ENCODE data around the gene KLHL25. TPM values are rescaled to one million over a fixed set of nuclear protein-coding genes. Genes with fewer than 3 reads are reported as not detected.

The KLHL25 gene, protein sequence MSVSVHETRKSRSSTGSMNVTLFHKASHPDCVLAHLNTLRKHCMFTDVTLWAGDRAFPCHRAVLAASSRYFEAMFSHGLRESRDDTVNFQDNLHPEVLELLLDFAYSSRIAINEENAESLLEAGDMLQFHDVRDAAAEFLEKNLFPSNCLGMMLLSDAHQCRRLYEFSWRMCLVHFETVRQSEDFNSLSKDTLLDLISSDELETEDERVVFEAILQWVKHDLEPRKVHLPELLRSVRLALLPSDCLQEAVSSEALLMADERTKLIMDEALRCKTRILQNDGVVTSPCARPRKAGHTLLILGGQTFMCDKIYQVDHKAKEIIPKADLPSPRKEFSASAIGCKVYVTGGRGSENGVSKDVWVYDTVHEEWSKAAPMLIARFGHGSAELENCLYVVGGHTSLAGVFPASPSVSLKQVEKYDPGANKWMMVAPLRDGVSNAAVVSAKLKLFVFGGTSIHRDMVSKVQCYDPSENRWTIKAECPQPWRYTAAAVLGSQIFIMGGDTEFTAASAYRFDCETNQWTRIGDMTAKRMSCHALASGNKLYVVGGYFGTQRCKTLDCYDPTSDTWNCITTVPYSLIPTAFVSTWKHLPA
- total RNA-seq (1 to 10 TPM; 2.2 to 8.8 (median 4.3) TPM), polyA plus RNA-seq (10 to 100 TPM in 1 of 2 donors, 1 to 10 TPM in 1; 3.3 to 12.9 TPM)
- long read RNA-seq, donor 1, full-length matches to known transcripts = 2 of 6 reads
- long read RNA-seq, donor 1, partial matches to known transcripts = 4 of 6 reads
- long read RNA-seq, donor 1, other reads (novel, unspliced or antisense) = 0 of 6 reads
- long read RNA-seq, donor 2, transcript KLHL25-201 (3 exons, 3,758 nt) = major isoform, 21 of 94 reads
- long read RNA-seq, donor 2, partial matches to known transcripts = 70 of 94 reads
- long read RNA-seq, donor 2, other reads (novel, unspliced or antisense) = 1 of 94 reads
- long read RNA-seq, donor 3, full-length matches to known transcripts = 12 of 22 reads
- long read RNA-seq, donor 3, partial matches to known transcripts = 10 of 22 reads
- long read RNA-seq, donor 3, other reads (novel, unspliced or antisense) = 0 of 22 reads

DNA sequence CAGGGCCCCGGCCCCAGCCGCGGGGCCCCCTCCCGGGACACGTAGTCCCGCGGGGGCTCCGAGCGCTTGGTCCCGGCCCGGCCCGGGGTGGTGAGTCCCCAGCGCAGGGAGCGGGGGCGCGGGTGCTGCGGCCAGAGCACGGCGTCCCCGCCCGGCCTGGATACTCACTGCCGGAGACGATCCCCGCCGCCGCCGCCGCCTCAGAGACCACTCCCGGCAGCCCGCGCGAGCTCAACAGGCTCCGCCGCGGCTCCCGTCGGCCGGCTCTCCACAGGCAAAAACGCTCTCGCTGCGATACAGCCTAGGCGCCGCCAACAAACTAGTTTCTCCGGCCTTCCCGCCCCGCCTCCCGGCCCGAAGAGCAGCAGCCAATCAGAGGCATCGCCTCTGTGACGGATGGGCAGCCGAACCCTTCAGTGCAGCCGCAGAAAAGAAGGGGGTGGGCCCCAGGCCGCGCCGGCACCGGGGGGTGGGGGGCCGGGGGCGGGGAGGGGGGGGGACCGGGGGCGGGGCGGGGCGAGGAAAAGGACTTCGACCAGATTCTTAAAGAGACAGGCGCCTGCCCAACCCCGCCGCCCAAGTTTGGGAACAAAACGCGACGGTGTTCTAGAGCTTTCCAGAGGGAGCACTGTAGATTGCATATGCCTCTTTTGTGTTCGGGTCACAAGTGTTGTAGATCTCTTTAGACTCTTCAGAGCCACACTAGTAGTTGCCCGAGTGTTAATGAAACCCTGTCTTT lies at the start of gene KLHL25:
Gene KLHL25, minus strand, starts transcription at position 328 of the 739 bp plus-strand sequence. CDS start 25,115 bp downstream, outside the sequence.
- DNase-seq (peak; percentile 96 to 97 (median 96)), ATAC-seq (peak; percentile 96 to 99 (median 98))
- Histone ChIP-seq H3K27me3 (no peaks in the 10 kb centered on the region), H3K4me3 (peak within 1 kb of the TSS; percentile 60 to 99 (median 84)), H3K36me3 (no peaks in the 10 kb centered on the region), H3K27ac (peak within 1 kb of the TSS; percentile 57 to 95 (median 90)), H3K4me1 (peaks cover 0 to 26% (median 19%) of the 10 kb centered on the region in 12 donors), H3K9me3 (no peaks in the 10 kb centered on the region)
- intact Hi-C loops (cut with DNase I) = loop anchor here in 6 of 10 donors (5.0 kb wide), 4 partner anchors 42 to 62 kb away; no protein-coding TSS in a partner anchor
- TF ChIP-seq, protein P1, sequence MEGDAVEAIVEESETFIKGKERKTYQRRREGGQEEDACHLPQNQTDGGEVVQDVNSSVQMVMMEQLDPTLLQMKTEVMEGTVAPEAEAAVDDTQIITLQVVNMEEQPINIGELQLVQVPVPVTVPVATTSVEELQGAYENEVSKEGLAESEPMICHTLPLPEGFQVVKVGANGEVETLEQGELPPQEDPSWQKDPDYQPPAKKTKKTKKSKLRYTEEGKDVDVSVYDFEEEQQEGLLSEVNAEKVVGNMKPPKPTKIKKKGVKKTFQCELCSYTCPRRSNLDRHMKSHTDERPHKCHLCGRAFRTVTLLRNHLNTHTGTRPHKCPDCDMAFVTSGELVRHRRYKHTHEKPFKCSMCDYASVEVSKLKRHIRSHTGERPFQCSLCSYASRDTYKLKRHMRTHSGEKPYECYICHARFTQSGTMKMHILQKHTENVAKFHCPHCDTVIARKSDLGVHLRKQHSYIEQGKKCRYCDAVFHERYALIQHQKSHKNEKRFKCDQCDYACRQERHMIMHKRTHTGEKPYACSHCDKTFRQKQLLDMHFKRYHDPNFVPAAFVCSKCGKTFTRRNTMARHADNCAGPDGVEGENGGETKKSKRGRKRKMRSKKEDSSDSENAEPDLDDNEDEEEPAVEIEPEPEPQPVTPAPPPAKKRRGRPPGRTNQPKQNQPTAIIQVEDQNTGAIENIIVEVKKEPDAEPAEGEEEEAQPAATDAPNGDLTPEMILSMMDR (IDR thresholded peaks at IDR 0.05) = no peak
- peak in 1 of 2 donors; percentile 93 for TF ChIP-seq POLR2A (IDR thresholded peaks at IDR 0.05)
- WGBS, 4 donors = 0 to 2% (median 1%) methylated on average over 27 to 71 of the region's 71 CpGs

DNA sequence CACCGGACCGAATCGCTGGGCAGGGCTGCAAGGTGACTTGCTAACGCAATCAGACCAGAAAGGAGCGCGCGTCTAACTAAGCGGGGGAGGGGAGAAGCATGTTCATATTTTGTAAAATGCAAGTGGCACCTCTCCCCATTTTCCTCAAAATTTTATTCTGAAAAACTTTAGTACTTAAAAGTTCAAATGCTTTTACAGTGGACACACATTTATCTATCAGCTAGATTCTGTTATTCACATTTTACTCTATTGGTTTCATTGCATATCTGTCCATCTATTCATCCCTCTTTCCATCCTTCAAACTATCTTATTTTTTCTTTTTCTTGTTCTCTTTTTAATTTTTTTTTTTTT lies 46.1 kb upstream of the KLHL25 start:
- Histone ChIP-seq H3K36me3 (no peaks in the 10 kb centered on the region), H3K4me3 (peak overlapping the region in 8 of 12 donors; percentile 20 to 55 (median 35)), H3K27me3 (no peaks in the 10 kb centered on the region), H3K9me3 (no peaks in the 10 kb centered on the region), H3K4me1 (peaks cover 0 to 11% (median 7%) of the 10 kb centered on the region in 12 donors), H3K27ac (no peak overlapping the region)
- intact Hi-C loops (cut with DNase I) = loop anchor here in 3 of 10 donors (2.0 to 10.0 kb wide), 2 partner anchors 110 to 546 kb away; no protein-coding TSS in a partner anchor
- WGBS, 4 donors = 0 to 1% (median 0%) methylated on average over 8 of the region's 8 CpGs
- TF ChIP-seq, protein P1 (IDR thresholded peaks at IDR 0.05) = peak in 1 of 12 donors; percentile 26
- TF ChIP-seq POLR2A (IDR thresholded peaks at IDR 0.05) = no peak
- no peak for DNase-seq
- ATAC-seq = no peak

DNA sequence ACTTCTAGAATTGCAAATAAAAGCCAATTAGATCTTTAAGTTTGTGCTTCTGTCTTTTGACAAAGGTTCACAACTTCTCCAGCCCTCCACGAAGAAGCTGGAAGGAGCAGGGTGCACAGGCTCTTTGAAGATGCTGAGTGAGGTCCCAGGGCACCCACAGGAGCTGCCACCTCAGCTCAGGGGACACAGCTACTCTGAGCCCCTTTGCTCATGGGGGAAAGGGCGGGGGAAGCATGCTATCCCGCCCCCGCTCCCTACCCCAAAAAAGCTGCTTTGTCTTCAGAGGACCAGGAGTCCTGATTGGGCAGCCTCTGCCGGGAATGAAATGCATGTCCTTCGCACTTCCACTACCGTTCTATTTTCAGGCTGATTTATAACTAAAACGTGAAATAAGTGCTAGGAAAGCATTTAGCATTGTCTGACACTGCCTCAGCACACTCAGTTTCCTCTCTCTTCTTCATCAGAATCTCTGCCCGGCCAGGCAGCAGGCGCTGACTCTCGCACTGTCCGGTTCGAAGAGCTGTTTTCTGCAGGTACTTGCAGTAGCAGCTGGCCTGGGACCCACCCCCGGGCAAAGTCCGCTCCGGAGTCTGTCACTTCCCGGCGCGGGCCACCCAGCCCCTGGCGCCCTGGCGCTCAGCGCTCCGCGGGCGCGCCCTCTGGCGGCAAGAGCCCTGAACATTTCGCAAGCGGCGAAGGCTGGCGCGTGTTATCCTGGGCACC lies 45.5 kb upstream of the KLHL25 start:
- Histone ChIP-seq H3K4me1 (peaks cover 0 to 11% (median 7%) of the 10 kb centered on the region in 12 donors), H3K4me3 (peak overlapping the region in 9 of 12 donors; percentile 20 to 55 (median 41)), H3K36me3 (no peaks in the 10 kb centered on the region), H3K27me3 (no peaks in the 10 kb centered on the region), H3K27ac (no peak overlapping the region), H3K9me3 (no peaks in the 10 kb centered on the region)
- TF ChIP-seq, protein P1 (IDR thresholded peaks at IDR 0.05) = peak; percentile 86 to 98 (median 92)
- no peak for TF ChIP-seq POLR2A (IDR thresholded peaks at IDR 0.05)
- intact Hi-C loops (cut with DNase I) = loop anchor here in 3 of 10 donors (2.0 to 10.0 kb wide), 2 partner anchors 109 to 545 kb away; no protein-coding TSS in a partner anchor
- 8 to 10% (median 9%) methylated on average over 28 to 32 of the region's 32 CpGs for WGBS, 4 donors
- DNase-seq (peak; percentile 72 to 91 (median 82)), ATAC-seq (peak; percentile 78 to 95 (median 92))
